GDM1 (cell line): Measurements from ENCODE around the gene PRR9.
"Not testable (repeated sequence)": the region's sequence is repeated elsewhere in the genome, so short reads cannot be mapped to it uniquely, and the experiment has no call there.

Experiments
- DNase-seq: peaks from one replicate; lab custom pipeline; 2025; lab: John Stamatoyannopoulos, UW

PRR9 gene, protein sequence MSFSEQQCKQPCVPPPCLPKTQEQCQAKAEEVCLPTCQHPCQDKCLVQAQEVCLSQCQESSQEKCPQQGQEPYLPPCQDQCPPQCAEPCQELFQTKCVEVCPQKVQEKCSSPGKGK

DNA sequence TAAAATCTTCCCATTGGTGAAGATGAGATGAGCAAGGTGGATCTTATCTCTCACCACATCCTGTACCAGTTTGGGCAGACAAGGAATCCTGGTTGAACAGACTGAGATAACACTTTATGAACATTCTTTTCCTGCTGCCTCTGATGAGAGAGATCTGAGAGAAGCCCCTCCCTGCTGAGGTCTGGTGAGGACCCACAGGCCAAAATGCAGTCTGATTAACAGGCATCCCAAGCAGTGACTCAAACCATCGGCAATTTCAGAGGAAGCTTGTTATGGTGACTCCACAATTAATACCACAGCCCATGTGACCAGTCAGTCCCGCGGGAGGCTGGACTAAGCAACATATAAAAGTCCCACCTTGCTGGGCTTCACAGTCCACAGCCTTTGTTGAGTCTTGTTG, at the start of gene PRR9:
PRR9 (plus strand) TSS at position 373 of the 400 bp plus-strand sequence. CDS start 561 bp downstream, outside the sequence.
- no peak for DNase-seq

DNA sequence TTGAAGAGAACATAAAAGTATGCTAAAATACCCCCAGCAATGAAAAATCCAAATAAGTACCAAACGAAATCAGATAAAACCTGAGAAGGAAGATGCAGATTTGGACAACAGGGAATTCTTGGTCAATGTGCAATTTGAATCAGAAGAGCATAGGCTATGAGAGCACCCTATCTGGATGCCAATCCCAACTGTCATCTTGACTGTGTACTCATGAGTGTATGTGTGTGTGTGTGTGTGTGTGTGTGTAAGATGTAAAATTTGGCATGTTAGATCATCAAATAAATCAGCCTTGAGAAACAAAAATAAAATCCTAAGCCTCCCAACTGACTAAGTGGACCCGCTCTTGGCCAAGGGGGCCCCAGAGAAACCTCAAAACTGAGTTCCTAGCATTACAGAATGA, 48.7 kb upstream of the PRR9 start:
- DNase-seq: no peak

DNA sequence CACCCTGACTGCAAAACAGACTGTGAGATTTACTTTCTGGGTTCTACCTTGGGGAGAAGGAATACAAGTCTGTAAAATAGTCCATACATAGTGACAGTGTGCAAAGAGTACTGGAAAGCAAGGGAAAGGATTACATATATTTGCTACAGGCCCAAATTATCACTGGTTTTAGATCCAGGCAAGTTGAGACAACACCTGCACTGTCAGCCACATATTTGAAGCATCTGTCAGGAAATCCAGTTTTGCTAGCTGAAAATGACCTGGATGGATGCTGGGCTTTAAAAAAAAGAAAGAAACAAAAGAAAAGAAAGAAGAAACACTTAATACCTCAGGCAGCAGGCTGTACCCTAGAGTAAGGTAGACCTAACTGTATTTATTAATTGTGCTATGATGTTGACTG, 42.8 kb upstream of the PRR9 start:
- DNase-seq: no peak

DNA sequence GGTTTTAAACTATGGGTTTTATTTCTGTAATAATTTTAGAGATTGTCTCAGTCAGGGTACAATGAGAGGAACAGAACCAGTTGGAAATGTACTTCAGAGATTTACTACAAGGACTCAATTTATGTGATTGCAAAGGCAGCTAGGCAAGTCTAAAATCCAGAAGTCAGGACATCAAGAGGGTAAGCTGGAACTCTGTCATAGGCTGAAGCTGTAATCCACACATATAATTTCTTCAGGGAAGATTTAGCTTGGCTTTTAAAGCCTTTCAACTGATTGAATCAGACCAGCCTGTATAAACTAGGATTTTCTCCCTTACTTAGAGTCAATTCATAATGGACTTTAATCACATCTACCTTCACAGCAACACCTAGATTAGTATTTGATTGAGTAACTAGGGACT, 38.5 kb upstream of the PRR9 start:
- no peak for DNase-seq

DNA sequence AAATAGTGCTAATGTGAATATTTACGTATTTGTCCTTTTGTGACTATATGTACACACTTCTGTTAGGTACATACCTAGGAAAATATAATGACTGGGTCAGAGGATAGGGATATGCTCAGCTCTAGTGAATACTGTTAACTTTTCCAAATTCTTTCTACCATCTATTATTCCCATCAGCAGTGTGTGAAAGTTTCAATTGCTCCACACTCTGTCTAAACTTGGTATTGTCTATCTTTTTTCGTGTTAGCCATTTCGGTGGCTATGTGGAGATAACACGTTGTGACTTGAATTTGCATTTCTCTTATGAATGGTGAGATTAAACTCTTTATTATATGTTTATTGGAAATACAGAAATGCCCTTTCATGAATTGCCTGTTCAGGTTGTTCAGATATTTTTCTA, 36.8 kb upstream of the PRR9 start:
- no peak for DNase-seq

DNA sequence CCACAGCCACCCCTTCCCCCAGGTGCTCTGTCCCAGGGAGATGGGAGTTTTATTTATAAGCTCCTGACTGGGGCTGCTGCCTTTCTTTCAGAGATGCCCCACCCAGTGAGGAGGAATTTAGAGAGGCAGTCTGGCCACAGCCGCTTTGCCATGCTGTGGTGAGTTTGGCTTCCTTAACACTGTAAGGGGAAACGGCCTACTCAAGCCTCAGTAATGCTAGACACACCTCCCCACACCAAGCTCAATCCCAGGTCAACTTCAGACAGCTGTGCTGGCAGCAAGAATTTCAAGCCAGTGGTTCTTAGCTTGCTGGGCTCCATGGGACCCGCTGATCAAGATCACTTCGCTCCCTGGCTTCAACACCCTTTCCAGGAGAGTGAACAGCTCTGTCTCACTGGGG, 29.1 kb upstream of the PRR9 start:
- not testable (repeated sequence) for DNase-seq

DNA sequence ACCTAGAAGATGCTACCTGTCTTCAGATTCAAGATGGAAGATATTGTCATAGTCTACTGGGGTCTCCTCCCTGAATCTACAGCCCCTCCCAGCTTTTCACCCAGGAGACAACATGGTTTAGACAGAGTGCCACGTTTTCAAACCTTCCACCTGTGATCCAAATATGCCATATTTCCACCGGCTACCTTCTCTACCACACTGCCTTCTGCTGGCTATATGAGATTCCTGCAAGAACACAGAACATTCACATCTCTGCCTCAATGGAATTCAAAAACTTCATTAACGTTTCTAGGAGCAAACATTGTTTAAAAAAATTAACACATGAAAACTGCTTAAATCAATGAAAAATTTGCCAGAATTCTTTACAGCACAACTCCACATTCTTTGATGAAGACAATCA, 27.0 kb upstream of the PRR9 start:
- DNase-seq: no peak

DNA sequence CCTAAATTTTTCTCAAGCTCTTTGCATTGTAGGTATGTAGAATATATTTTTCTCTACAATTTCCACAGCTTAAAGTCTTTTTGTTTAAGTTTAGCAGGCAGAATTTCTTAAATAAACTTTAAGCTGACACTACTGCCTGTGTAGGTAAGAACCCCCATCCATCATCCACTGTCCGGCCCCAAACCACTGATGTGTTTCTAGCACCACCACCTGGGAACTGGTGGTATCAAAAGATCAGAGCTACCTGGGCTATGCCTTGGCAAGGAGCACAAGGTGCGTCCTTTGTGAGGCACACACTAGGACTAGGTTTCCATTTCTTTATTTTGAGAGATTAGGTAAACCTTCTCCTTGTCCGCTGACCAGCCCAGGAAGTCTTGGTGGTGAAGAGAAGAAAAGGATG, 24.7 kb upstream of the PRR9 start:
- no peak for DNase-seq

DNA sequence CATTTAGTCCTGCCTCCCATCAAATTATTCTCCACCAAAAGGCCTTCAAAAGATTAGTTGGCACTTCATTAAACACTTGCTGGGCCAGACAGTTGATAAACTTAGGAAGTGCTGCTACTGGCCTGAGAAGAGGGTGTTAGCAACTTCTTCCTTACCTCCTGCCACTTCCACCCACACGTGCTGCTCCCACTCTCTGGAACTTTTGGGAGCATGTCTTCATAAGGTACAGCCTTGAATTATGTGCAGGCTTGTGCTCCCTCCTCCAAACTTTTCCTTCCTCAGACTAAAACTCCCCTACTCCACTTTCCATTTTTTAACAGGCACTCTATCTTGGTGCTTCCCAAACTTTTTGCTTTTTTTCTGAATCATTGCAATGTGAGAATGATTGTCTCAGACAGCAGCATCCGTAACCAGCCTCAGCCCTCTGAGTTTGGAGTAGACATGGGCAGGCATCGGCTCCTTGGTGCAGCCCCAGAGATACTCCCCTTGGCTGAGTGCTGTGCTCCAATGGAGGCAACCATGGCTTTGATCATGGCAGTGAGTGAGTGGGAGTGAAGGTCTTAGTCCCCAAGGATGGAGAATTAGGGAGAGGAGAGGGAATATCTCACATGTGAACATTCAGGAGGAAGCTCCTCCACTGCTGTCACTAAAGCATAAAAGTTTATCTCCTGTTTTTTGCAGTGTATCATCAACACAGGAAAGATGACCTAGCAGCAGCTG, 22.9 kb upstream of the PRR9 start:
- DNase-seq: no peak

DNA sequence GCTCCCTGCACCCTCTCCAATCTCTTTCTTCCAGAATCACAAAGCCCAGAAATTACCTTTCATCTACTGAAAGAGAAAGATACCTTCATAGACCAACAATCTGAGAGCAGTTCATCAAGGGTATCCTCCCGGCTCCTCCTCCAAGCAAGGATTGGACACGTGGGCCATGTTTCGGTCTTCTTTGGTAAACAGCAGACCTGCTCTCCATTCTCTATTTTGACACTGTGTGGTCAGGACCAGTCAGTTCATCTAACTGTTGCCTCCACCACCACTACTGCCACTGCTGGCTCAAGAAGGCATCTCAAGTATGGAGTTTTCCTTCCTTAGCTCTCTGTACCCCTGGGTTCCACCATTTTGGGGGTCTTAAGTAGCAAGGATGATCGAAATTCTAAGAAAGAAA, 22.2 kb upstream of the PRR9 start:
- no peak for DNase-seq

DNA sequence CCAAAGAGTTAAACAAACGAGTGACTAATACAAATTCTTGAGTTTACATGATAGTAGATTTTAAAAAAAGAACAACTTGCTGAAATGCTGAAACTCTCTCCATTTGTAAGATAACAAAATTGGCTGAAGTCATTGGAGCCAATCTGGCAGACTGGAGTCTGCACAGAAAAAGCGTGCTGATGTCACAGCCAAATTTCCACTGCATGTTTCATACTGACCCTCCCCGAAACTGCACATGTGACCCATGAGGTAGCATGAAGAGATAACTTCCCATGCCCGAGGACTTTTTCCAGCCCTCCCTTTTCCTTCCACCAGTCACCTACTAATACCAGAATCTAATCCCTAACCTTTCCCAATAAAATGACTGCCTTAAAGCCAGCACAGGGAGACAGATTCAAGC, 15.4 kb upstream of the PRR9 start:
- DNase-seq: no peak

DNA sequence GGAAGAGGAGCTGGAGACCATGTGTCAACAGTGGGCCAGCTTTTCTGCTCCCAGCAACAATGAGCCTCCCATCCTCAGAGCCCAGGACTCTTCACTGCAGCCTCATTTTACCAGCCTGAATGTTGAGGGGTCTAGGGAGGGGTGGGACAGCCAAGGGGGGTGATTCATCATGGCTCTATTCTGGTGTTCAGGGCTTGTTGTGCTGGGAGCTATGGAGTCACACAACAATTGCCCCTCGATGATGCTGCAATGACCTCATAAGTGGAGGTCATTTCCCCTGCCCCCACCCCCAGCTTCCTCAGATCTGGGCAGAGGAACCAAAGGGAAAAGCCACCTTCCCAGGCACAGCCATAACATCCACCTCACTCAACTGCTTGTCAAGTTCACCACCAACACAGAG, 14.3 kb upstream of the PRR9 start, which contains the start of gene LELP1:
LELP1 (plus strand) TSS at position 301 of the 400 bp plus-strand sequence. CDS start 1,278 bp downstream, outside the sequence.
- DNase-seq: no peak

DNA sequence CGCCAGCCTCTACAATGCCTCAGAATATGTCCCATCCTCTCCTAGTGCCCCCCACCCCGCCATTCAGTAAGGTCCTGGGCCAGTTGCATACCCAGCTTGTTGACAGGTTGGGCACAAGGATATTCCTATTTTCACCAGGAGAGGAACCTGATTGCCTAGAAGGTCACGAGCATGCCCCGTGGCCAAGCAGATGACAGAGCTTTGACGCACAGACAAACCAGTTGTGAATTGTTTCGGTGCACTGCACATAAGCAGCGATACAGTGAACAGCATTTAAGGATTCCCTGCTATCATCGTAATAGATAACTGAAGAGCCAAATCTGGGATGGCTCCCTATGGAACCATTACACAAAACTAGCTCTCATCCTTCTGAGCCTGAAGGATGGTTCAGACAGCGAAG, 10.8 kb upstream of the PRR9 start:
- DNase-seq: no peak

DNA sequence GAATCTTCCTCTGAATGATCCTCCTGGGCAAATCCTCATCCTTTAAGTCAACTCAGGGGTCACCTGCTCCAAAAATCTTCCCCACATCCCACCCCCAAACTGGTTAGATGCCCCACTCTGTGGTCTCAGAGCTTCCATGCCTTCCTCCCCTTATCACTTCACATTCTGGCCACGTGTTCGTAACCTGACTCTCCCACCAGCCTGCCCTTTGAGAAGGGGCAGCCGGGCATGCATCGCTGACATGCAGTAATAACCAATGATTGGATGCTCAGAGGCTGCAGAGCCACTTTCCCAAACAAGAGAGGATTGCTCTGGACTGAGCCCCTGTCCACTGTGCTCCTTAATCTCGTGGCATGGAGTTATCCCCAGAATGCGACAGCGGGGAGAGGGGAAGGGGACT, 7.2 kb upstream of the PRR9 start:
- no peak for DNase-seq

DNA sequence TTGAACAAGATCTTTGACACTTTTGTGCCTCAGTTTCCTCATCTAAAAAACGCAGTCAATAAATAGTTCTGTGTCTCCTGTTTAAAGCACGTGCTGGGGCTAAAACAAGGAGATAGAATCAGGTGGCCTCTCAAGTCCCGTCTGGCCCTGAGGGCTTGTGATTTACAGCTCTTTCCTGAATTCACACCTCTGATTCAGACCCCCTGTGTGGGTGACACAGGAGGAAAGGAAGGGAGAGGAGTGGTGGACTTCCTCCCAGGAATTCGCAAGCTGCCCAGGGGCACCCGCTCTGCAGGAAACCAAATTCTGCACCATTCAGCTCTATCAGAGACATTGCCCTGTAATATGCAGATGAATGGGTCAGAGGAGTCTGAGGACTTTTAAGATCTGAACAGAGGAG, 5.2 kb upstream of the PRR9 start:
- DNase-seq: no peak

DNA sequence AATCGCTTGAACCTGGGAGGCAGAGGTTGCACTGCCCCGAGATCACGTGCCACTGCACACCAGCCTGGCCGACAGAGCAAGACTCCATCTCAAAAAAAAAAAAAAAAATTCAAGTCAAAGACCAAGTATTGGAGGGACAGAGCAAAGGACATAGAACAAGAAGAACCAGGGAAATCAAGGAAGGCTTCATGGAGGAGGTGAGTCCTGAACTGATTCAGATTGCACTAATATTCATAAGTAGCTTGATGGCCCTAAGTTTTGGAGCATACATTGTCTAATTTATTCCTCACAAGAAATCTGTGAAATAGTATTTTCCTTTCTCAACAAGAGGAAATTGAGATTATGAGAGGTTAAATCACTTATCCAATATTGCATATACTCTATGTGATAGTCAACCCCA, 3.9 kb upstream of the PRR9 start:
- DNase-seq: no peak

DNA sequence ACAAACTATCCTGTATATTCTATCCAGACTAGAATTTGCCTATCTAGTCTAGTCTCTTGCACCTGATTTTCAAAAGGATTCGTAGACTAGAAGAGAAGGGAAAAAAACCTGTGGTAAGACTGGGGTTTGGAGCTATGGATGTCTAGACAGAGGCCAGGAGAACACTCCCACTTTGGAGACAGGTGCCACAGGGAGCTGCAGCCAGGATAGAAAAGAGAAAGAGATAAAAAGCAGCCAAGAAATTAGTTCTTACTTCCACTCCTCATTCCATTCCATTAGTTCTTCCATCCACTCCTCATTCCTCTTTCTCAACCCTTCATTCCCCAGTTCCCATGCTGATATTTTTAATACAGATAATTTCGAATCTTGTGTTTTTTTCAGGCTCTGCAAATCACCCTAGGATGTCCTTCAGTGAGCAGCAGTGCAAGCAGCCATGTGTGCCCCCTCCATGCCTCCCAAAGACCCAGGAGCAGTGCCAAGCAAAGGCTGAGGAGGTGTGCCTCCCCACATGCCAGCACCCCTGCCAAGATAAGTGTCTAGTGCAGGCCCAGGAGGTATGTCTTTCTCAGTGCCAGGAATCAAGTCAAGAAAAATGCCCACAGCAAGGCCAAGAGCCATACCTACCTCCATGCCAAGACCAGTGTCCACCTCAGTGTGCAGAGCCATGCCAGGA, 496 bp downstream of the PRR9 start:
- DNase-seq: no peak

DNA sequence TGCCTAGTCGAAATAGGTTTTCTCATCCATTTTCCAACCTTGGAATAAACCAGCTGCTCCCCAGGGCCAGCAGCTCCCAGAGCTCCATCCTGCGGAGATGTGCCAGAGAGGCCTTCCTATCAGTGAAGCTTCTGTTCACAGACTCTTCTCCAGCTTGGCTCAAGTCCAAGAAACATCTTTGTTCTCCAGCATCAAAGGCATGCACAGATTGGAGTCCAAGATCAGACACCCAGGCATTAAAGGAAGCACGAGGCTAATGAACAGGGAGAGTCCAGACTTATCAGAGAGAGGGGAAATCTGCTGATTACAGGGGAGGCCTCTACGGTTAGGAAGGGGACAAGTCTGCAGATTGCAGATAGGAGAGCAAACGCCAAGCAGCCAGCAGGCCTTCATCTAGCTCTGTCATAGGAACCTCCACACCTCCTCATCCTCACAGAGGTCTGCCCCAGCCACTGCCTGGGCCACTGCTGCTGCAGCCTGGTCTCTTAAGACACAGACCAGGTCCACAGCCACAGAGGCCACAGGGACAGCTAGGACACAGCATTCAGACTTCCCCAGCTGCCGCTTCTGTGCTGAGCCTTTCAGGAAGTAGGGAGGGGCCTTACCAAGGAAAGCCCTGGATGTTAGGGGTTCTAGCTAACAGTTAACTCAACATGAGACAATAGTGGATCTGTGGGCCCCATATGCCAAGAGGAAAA, 3.4 kb downstream of the PRR9 start:
- no peak for DNase-seq

DNA sequence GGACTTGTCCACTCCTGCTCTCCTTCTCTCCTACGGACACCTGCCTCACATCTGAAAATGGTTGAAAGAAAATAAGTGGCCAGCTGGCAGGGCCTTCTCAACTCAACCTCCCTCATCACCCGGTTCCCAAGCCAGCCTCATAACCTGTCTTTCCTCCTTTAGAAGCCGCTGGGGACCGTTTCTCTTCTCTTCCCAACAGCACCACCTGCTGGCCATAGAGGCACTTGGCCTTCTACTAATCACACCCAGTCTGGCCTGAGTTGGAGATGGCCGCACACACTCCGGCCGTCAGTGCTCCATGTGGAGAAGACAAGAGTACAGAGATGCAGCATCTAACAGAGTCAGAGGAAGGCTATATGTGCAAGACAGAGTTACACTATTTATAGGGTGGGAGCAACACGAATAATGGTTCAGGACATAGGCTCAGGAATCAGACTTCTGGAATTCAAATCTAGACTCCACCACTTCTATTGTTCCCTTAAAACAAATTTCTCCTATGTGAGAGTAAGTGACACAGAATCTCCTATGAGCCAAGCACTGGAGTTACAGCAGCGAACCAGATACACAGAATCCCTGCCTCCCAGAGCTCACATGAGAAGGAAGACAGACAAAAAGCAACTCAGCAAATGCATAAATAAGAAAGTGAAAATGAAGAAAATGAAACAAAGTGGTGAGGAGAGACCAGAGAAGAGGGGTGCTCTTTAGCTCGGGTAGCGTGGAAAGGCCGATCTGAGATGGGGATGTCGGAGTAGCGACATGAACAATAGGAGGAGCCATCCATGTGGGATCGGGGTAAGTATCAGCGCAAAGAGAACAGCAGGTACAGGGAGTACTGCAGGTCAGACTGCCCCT, 5.9 kb downstream of the PRR9 start:
- DNase-seq: peak; percentile 16

DNA sequence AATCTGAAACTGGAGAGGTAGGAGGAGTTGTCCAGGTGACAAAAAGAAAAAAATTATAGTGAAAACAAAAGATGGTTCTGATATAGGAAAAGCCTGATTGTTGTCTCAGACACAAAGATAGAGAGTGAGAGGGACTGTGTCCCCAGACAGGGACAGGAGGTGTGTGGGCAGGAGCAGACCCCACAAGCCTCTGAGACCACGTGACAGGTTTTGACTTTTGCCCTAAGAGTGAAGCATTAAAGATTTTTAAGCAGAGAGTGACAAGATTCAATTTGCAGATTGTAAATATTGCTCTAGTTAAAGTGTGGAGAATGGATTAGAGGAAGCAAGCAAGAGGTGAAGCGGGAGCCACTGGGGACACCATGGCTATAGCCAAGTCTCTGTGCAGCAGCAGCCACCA, 10.4 kb downstream of the PRR9 start:
- no peak for DNase-seq

DNA sequence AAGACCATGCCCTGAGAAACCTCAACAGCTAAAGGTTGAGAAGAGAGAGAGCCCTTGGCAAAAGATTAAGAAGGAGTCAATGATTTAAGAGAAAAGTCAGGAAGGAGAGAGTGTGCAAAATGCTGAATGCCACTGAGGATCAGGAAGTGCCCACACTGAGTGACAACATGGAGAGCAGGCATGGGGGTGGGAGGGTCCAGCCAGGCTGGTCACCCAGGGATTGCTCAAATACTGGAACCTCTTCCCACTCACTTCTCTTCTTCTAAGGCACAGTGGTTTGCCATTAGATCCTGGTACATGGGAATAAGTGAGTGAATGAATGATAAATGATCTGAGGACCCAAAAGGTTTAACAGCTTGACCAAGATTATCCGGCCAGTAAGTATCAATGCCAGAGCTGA, 11.1 kb downstream of the PRR9 start:
- DNase-seq: no peak
